ENCODE data around the gene MGST1. TPM values are rescaled to one million over a fixed set of nuclear protein-coding genes. Genes with fewer than 3 reads are reported as not detected.

Gene MGST1
- polyA plus RNA-seq, 3 donors = 25.4 to 43.9 (median 34.8) TPM

Other genes starting within 250 kb of the MGST1 start
- under 1 TPM in 2 of 3 donors, not detected in 1; 0.05 to 0.07 TPM for gene SLC15A5, start 70.0 kb upstream of the MGST1 start, polyA plus RNA-seq (ENCODE audit: insufficient read length in 3 of 3)